ENCODE measurements around the gene TSPAN18.

DNA sequence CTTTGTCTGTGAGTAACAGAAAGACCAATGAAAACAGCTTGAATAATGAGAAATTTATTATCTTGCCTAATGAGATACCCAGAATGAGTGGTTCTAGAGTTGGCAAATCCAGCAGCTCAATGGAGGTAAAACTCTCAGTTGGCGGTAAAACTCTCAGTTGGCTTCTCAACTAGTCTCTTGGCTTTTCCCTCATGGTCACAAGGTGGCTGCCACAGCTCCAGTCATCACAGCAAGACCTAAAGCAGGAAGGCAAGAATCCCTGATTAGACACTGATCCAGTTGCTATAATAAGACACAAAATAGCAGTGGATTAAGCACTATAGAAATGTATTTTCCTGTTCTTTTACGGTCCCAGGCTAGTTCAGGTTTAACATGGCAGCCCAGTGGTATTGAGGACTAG is 37.5 kb upstream of the TSPAN18 start:
- TF ChIP-seq POLR2A (IDR thresholded peaks at IDR 0.05) (no peak), POLR2AphosphoS5 (IDR thresholded peaks at IDR 0.05; ENCODE audit: insufficient read depth in 1 of 2, low read depth in 1 of 2) (no peak)
- TF ChIP-seq, protein P1, sequence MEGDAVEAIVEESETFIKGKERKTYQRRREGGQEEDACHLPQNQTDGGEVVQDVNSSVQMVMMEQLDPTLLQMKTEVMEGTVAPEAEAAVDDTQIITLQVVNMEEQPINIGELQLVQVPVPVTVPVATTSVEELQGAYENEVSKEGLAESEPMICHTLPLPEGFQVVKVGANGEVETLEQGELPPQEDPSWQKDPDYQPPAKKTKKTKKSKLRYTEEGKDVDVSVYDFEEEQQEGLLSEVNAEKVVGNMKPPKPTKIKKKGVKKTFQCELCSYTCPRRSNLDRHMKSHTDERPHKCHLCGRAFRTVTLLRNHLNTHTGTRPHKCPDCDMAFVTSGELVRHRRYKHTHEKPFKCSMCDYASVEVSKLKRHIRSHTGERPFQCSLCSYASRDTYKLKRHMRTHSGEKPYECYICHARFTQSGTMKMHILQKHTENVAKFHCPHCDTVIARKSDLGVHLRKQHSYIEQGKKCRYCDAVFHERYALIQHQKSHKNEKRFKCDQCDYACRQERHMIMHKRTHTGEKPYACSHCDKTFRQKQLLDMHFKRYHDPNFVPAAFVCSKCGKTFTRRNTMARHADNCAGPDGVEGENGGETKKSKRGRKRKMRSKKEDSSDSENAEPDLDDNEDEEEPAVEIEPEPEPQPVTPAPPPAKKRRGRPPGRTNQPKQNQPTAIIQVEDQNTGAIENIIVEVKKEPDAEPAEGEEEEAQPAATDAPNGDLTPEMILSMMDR (IDR thresholded peaks at IDR 0.05), result no peak

All from vagina (tissue), 2 donors.